HG03095 (cell line): ENCODE results near the gene ARMC12.
"Not testable (repeated sequence)": the region's sequence is repeated elsewhere in the genome, so short reads cannot be mapped to it uniquely, and the experiment has no call there.

ENCODE experiments used
- ATAC-seq: cut with Tn5 transposase; IDR thresholded peaks from one replicate; pipeline ENCODE4 v1.9.1; 2021; ENCODE audit warnings: moderate library complexity; ENCODE audit not compliant: unreplicated experiment

The ARMC12 gene

GRCh38 chr6:35736982-35737412, at the start of gene ARMC12:
ARMC12 (plus strand) TSS chr6:35737032; CDS start chr6:35737109, 77 bp downstream.
- ATAC-seq = no peak

- peak; percentile 41 for ATAC-seq
Observed at GRCh38 chr6:35687658-35688604, 48.9 kb upstream of the ARMC12 start.

GRCh38 chr6:35688605-35689322, 48.1 kb upstream of the ARMC12 start, which contains the start of gene FKBP5:
FKBP5 (minus strand) TSS chr6:35688915; CDS start chr6:35642824, 46,091 bp downstream.
- ATAC-seq = peak; percentile 83

- ATAC-seq = not testable (repeated sequence)
Observed at GRCh38 chr6:35690006-35690405, 46.8 kb upstream of the ARMC12 start.

GRCh38 chr6:35690484-35690883, 46.3 kb upstream of the ARMC12 start:
- no peak for ATAC-seq

GRCh38 chr6:35691027-35691824, 45.6 kb upstream of the ARMC12 start:
- ATAC-seq = no peak

GRCh38 chr6:35694462-35694861, 42.4 kb upstream of the ARMC12 start:
- no peak for ATAC-seq

- not testable (repeated sequence) for ATAC-seq
Observed at GRCh38 chr6:35698430-35698829, 38.4 kb upstream of the ARMC12 start.

- ATAC-seq = no peak
Observed at GRCh38 chr6:35698858-35699257, 38.0 kb upstream of the ARMC12 start.

GRCh38 chr6:35703554-35703953, 33.3 kb upstream of the ARMC12 start:
- no peak for ATAC-seq

- ATAC-seq = no peak
Observed at GRCh38 chr6:35706468-35706867, 30.4 kb upstream of the ARMC12 start.

- no peak for ATAC-seq
Observed at GRCh38 chr6:35707714-35708407, 29.0 kb upstream of the ARMC12 start.

- ATAC-seq = no peak
Observed at GRCh38 chr6:35708585-35708984, 28.2 kb upstream of the ARMC12 start.

- ATAC-seq = no peak
Observed at GRCh38 chr6:35710241-35710847, 26.5 kb upstream of the ARMC12 start.

GRCh38 chr6:35711731-35712130, 25.1 kb upstream of the ARMC12 start:
- no peak for ATAC-seq

GRCh38 chr6:35713006-35713767, 23.6 kb upstream of the ARMC12 start:
- ATAC-seq = no peak

- no peak for ATAC-seq
Observed at GRCh38 chr6:35716798-35717197, 20.0 kb upstream of the ARMC12 start.

GRCh38 chr6:35717449-35718374, 19.1 kb upstream of the ARMC12 start:
- ATAC-seq = no peak
